WTC11 (cell line): Measurements from ENCODE around the gene ABCC6. TPM values are rescaled to one million over a fixed set of nuclear protein-coding genes. Genes with fewer than 3 reads are reported as not detected.

ENCODE experiments used
- ATAC-seq: fragments of 200-7000 bp; cut with Tn5 transposase; 2 replicates; pipeline ENCODE4 v1.10.0; 2021; ENCODE audit warnings: mild to moderate bottlenecking, moderate library complexity
- CTCF ChIA-PET: fragments of 300-600 bp; sonication (Branson Sonifier 250); formaldehyde crosslinking; loops from one replicate; lab custom pipeline; 2021; ENCODE audit warnings: antibody characterized with exemption; lab: Charles Lee
- POLR2A ChIA-PET: fragments of 350-600 bp; sonication (Branson Sonifier 250); formaldehyde crosslinking; loops from one replicate; lab custom pipeline; 2021; ENCODE audit warnings: antibody characterized with exemption; lab: Charles Lee
- DNase-seq: peaks from one replicate; pipeline ENCODE4 v3.0.0; 2021; ENCODE audit warnings: low spot score
- H3K27ac Mint-ChIP-seq: 2 replicates; pipeline ENCODE4 v1.8.0; 2021; ENCODE audit warnings: mixed read lengths
- H3K27me3 Mint-ChIP-seq: 2 replicates; pipeline ENCODE4 v1.8.0; 2021; ENCODE audit warnings: low read depth, mild to moderate bottlenecking, moderate library complexity, mixed read lengths
- H3K36me3 Mint-ChIP-seq: 2 replicates; pipeline ENCODE4 v1.8.0; 2021; ENCODE audit warnings: mixed read lengths
- H3K4me1 Mint-ChIP-seq: 2 replicates; pipeline ENCODE4 v1.8.0; 2022; ENCODE audit warnings: mixed read lengths
- H3K4me3 Mint-ChIP-seq: 2 replicates; pipeline ENCODE4 v1.8.0; 2021; ENCODE audit warnings: mild to moderate bottlenecking, moderate library complexity, mixed read lengths
- H3K9me3 Mint-ChIP-seq: 2 replicates; pipeline ENCODE4 v1.8.0; 2021; ENCODE audit warnings: mixed read lengths
- ERG ChIP-seq: fragments of 250-450 bp; sonication (Bioruptor Pico); IDR thresholded peaks from 2 replicates; pipeline ENCODE4 v1.8.0; 2021; ENCODE audit warnings: mild to moderate bottlenecking
- ESRRA ChIP-seq: sonication (generic); formaldehyde crosslinking; IDR thresholded peaks from 2 replicates; pipeline ENCODE4 v1.8.1; 2022; ENCODE audit warnings: mild to moderate bottlenecking, missing genetic modification reagents, borderline replicate concordance
- IRF2 ChIP-seq: sonication (generic); formaldehyde crosslinking; IDR thresholded peaks from 2 replicates; pipeline ENCODE4 v1.8.0; 2022; ENCODE audit warnings: low read depth, missing genetic modification reagents, borderline replicate concordance
- KAT7 ChIP-seq: sonication (generic); formaldehyde crosslinking; IDR thresholded peaks from 2 replicates; pipeline ENCODE4 v1.8.1; 2023; ENCODE audit warnings: missing genetic modification reagents, mild to moderate bottlenecking, borderline replicate concordance
- MLX ChIP-seq: sonication (generic); formaldehyde crosslinking; IDR thresholded peaks from 2 replicates; pipeline ENCODE4 v1.8.1; 2023; ENCODE audit warnings: mild to moderate bottlenecking, missing genetic modification reagents, moderate library complexity
- NFATC4 ChIP-seq: fragments of 250-450 bp; sonication (Bioruptor Pico); IDR thresholded peaks from 2 replicates; pipeline ENCODE4 v1.9.0; 2021; ENCODE audit warnings: mild to moderate bottlenecking
- NR1H2 ChIP-seq: sonication (generic); formaldehyde crosslinking; IDR thresholded peaks from 2 replicates; pipeline ENCODE4 v1.9.0; 2021; ENCODE audit warnings: mild to moderate bottlenecking, moderate library complexity, missing genetic modification reagents
- RORB ChIP-seq: fragments of 250-450 bp; sonication (Bioruptor Pico); IDR thresholded peaks from 2 replicates; pipeline ENCODE4 v1.9.0; 2021; ENCODE audit warnings: mild to moderate bottlenecking
- SMAD4 ChIP-seq: sonication (generic); formaldehyde crosslinking; IDR thresholded peaks from 2 replicates; pipeline ENCODE4 v1.8.0; 2022; ENCODE audit warnings: mild to moderate bottlenecking, missing genetic modification reagents
- SOX15 ChIP-seq: fragments of 250-450 bp; sonication (Bioruptor Pico); IDR thresholded peaks from 2 replicates; pipeline ENCODE4 v1.9.0; 2021; ENCODE audit warnings: mild to moderate bottlenecking
- TCF7 ChIP-seq: sonication (generic); formaldehyde crosslinking; IDR thresholded peaks from 2 replicates; pipeline ENCODE4 v1.8.0; 2022; ENCODE audit warnings: mild to moderate bottlenecking, low read depth, missing genetic modification reagents, moderate library complexity
- TEAD4 ChIP-seq: sonication (generic); formaldehyde crosslinking; IDR thresholded peaks from 2 replicates; pipeline ENCODE4 v1.8.0; 2022; ENCODE audit warnings: mild to moderate bottlenecking, missing genetic modification reagents
- ZNF219 ChIP-seq: sonication (generic); formaldehyde crosslinking; IDR thresholded peaks from 2 replicates; pipeline ENCODE4 v1.8.0; 2023; ENCODE audit warnings: missing genetic modification reagents, mild to moderate bottlenecking, borderline replicate concordance
- ZNF512 ChIP-seq: sonication (generic); formaldehyde crosslinking; IDR thresholded peaks from 2 replicates; pipeline ENCODE4 v1.8.1; 2022; ENCODE audit warnings: missing genetic modification reagents, borderline replicate concordance
- total RNA-seq: library from RNA; stranded (reverse); gene quantifications from 3 replicates; pipeline ENCODE4 v1.2.3, GENCODE V29; 2021
- TF ChIP-seq, protein P1 (sequence below): sonication (generic); formaldehyde crosslinking; IDR thresholded peaks from 2 replicates; pipeline ENCODE4 v1.8.0; 2022; ENCODE audit warnings: mild to moderate bottlenecking, missing genetic modification reagents
- TF ChIP-seq, protein P2 (sequence below): sonication (generic); formaldehyde crosslinking; IDR thresholded peaks from 2 replicates; pipeline ENCODE4 v1.8.1; 2023; ENCODE audit warnings: mild to moderate bottlenecking, missing genetic modification reagents, moderate library complexity
- TF ChIP-seq, protein P3 (sequence below): fragments of 250-450 bp; sonication (Bioruptor Pico); IDR thresholded peaks from 2 replicates; pipeline ENCODE4 v1.9.0; 2021; ENCODE audit warnings: moderate library complexity, mild to moderate bottlenecking, inconsistent platforms, borderline replicate concordance
- TF ChIP-seq, protein P4 (sequence below): sonication (generic); formaldehyde crosslinking; IDR thresholded peaks from 2 replicates; pipeline ENCODE4 v1.8.0; 2023; ENCODE audit warnings: mild to moderate bottlenecking, missing genetic modification reagents
- TF ChIP-seq, protein P5 (sequence below): sonication (generic); formaldehyde crosslinking; IDR thresholded peaks from 2 replicates; pipeline ENCODE4 v1.8.0; 2022; ENCODE audit warnings: mild to moderate bottlenecking, missing genetic modification reagents

Gene ABCC6
- total RNA-seq, 1 experiment from 2014 or later, result 1.3 TPM

DNA sequence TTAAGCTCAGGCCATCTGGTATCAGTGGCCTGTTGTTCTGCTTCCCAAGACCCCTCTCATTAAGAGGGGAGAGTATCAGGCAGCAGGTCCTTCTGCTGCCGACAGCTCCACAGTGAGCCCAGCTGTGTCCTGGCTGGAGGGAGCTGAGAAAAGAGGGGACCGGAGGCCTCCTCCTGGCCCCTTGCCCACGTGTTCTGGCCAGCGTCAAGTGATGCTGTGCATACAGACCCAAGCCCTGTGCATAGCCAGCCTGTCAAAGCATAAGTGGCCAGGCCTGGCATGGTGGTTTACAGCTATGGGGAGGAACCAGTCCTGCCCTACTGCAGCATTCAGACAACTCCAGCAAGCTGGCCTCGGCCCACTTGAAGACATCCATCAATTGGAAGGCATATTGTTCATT is 48.0 kb downstream of the ABCC6 start:
- TF ChIP-seq NR1H2 (CRISPR knock-in tag), result no peak
- TF ChIP-seq, all 79 proteins: peak for 0
- no peak overlapping the region for H3K27ac Mint-ChIP-seq
- H3K4me1 Mint-ChIP-seq, result no peaks in the 10 kb centered on the region
- no peak overlapping the region for H3K4me3 Mint-ChIP-seq
- H3K36me3 Mint-ChIP-seq, result peaks cover 2% of the 10 kb centered on the region; the same call in 1 of the 2 replicates
- peaks cover 30% of the 10 kb centered on the region for H3K9me3 Mint-ChIP-seq
- ChIA-PET CTCF (interaction anchor here (1.4 to 2.4 kb wide), 2 partner anchors 8 to 12 kb away, joined by 7 read pairs; no protein-coding TSS in a partner anchor), POLR2A (no interaction called here)
- ATAC-seq, result no peak
- peaks cover 4% of the 10 kb centered on the region; the same call in 1 of the 2 replicates for H3K27me3 Mint-ChIP-seq
- no peak for DNase-seq

- H3K27me3 Mint-ChIP-seq, result no peaks in the 10 kb centered on the region; the same call in 1 of the 2 replicates
- DNase-seq, result no peak
- POLR2A ChIA-PET, result interaction anchor here (0.6 kb wide), 1 partner anchor 359 kb away, joined by 6 read pairs; no protein-coding TSS in a partner anchor
- CTCF ChIA-PET, result interaction anchor here (1.0 to 1.8 kb wide), 2 partner anchors 14 to 416 kb away, joined by 3 to 4 read pairs; no protein-coding TSS in a partner anchor
- TF ChIP-seq, protein P1, sequence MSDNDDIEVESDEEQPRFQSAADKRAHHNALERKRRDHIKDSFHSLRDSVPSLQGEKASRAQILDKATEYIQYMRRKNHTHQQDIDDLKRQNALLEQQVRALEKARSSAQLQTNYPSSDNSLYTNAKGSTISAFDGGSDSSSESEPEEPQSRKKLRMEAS (CRISPR knock-in tag), result no peak
- TF ChIP-seq NFATC4 (CRISPR knock-in tag) (no peak), KAT7 (no peak), ZNF512 (CRISPR knock-in tag) (no peak), ESRRA (no peak), MLX (CRISPR knock-in tag) (no peak)
- TF ChIP-seq, protein P2, sequence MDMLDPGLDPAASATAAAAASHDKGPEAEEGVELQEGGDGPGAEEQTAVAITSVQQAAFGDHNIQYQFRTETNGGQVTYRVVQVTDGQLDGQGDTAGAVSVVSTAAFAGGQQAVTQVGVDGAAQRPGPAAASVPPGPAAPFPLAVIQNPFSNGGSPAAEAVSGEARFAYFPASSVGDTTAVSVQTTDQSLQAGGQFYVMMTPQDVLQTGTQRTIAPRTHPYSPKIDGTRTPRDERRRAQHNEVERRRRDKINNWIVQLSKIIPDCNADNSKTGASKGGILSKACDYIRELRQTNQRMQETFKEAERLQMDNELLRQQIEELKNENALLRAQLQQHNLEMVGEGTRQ (CRISPR knock-in tag), result no peak
- TF ChIP-seq, protein P3, sequence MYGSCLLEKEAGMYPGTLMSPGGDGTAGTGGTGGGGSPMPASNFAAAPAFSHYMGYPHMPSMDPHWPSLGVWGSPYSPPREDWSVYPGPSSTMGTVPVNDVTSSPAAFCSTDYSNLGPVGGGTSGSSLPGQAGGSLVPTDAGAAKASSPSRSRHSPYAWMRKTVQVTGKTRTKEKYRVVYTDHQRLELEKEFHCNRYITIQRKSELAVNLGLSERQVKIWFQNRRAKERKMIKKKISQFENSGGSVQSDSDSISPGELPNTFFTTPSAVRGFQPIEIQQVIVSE (CRISPR knock-in tag), result no peak
- TF ChIP-seq, all 79 proteins: peak for 0
- Mint-ChIP-seq H3K4me1 (no peaks in the 10 kb centered on the region), H3K4me3 (no peak overlapping the region), H3K36me3 (peaks cover 2% of the 10 kb centered on the region; the same call in 1 of the 2 replicates), H3K9me3 (peaks cover 12% of the 10 kb centered on the region), H3K27ac (no peak overlapping the region)
- no peak for ATAC-seq
These were observed 50.3 kb downstream of the ABCC6 start for GRCh38 chr16:16172991-16173390.

GRCh38 chr16:16171332-16171919 is 51.9 kb downstream of the ABCC6 start:
- ChIA-PET POLR2A (no interaction called here), CTCF (interaction anchor here (1.0 to 1.4 kb wide), 3 partner anchors 12 to 394 kb away, joined by 5 to 9 read pairs (median 7); no protein-coding TSS in a partner anchor)
- H3K4me1 Mint-ChIP-seq, result no peaks in the 10 kb centered on the region
- H3K27ac Mint-ChIP-seq, result no peak overlapping the region
- H3K27me3 Mint-ChIP-seq, result no peaks in the 10 kb centered on the region; the same call in 1 of the 2 replicates
- no peaks in the 10 kb centered on the region for H3K36me3 Mint-ChIP-seq
- no peak for DNase-seq
- peaks cover 7% of the 10 kb centered on the region for H3K9me3 Mint-ChIP-seq
- no peak for ATAC-seq
- H3K4me3 Mint-ChIP-seq, result no peak overlapping the region
- TF ChIP-seq TEAD4, result no peak
- TF ChIP-seq TCF7, result no peak
- TF ChIP-seq IRF2, result no peak
- TF ChIP-seq NR1H2 (CRISPR knock-in tag), result no peak
- TF ChIP-seq, all 79 proteins: peak for 0

DNA sequence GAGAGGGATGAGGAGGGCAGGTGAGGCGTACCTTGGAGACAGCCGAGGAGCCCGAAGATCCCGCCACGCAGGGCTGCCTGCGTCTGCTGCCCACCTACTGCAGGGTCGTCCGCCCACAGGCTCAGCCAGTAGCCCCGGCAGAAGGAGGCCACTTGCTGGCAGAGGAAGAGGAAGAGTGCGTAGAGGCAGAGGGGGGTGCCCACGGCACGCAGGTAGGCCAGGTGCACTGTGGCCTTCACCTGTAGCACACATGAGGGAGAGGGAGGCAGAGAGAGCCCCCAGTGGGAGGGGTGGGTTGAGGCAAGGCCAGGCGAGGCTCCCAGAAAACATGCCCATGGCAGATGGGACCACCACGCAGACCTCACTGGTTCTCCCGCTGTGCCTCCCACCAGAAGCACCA is 53.7 kb downstream of the ABCC6 start:
- Mint-ChIP-seq H3K4me3 (no peak overlapping the region), H3K27me3 (no peaks in the 10 kb centered on the region), H3K36me3 (no peaks in the 10 kb centered on the region), H3K9me3 (peaks cover under 1% of the 10 kb centered on the region; the same call in 1 of the 2 replicates), H3K4me1 (no peaks in the 10 kb centered on the region), H3K27ac (no peak overlapping the region)
- ATAC-seq (no peak), DNase-seq (no peak)
- CTCF ChIA-PET, result interaction anchor here (1.1 kb wide), 2 partner anchors 18 to 348 kb away, joined by 3 read pairs; no protein-coding TSS in a partner anchor
- POLR2A ChIA-PET, result no interaction called here
- TF ChIP-seq SMAD4 (CRISPR knock-in tag), result no peak
- TF ChIP-seq SOX15 (CRISPR knock-in tag), result no peak
- TF ChIP-seq ZNF219 (CRISPR knock-in tag), result no peak
- TF ChIP-seq, protein P4, sequence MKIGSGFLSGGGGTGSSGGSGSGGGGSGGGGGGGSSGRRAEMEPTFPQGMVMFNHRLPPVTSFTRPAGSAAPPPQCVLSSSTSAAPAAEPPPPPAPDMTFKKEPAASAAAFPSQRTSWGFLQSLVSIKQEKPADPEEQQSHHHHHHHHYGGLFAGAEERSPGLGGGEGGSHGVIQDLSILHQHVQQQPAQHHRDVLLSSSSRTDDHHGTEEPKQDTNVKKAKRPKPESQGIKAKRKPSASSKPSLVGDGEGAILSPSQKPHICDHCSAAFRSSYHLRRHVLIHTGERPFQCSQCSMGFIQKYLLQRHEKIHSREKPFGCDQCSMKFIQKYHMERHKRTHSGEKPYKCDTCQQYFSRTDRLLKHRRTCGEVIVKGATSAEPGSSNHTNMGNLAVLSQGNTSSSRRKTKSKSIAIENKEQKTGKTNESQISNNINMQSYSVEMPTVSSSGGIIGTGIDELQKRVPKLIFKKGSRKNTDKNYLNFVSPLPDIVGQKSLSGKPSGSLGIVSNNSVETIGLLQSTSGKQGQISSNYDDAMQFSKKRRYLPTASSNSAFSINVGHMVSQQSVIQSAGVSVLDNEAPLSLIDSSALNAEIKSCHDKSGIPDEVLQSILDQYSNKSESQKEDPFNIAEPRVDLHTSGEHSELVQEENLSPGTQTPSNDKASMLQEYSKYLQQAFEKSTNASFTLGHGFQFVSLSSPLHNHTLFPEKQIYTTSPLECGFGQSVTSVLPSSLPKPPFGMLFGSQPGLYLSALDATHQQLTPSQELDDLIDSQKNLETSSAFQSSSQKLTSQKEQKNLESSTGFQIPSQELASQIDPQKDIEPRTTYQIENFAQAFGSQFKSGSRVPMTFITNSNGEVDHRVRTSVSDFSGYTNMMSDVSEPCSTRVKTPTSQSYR, result no peak
- no peak for TF ChIP-seq NFATC4 (CRISPR knock-in tag)
- no peak for TF ChIP-seq RORB (CRISPR knock-in tag)
- TF ChIP-seq, protein P5, sequence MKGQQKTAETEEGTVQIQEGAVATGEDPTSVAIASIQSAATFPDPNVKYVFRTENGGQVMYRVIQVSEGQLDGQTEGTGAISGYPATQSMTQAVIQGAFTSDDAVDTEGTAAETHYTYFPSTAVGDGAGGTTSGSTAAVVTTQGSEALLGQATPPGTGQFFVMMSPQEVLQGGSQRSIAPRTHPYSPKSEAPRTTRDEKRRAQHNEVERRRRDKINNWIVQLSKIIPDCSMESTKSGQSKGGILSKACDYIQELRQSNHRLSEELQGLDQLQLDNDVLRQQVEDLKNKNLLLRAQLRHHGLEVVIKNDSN (CRISPR knock-in tag), result no peak
- TF ChIP-seq ERG (CRISPR knock-in tag), result no peak
